Measurements from ENCODE around the gene SLC6A2.
"Not testable (repeated sequence)": the region's sequence is repeated elsewhere in the genome, so short reads cannot be mapped to it uniquely, and the experiment has no call there.

The SLC6A2 gene

DNA sequence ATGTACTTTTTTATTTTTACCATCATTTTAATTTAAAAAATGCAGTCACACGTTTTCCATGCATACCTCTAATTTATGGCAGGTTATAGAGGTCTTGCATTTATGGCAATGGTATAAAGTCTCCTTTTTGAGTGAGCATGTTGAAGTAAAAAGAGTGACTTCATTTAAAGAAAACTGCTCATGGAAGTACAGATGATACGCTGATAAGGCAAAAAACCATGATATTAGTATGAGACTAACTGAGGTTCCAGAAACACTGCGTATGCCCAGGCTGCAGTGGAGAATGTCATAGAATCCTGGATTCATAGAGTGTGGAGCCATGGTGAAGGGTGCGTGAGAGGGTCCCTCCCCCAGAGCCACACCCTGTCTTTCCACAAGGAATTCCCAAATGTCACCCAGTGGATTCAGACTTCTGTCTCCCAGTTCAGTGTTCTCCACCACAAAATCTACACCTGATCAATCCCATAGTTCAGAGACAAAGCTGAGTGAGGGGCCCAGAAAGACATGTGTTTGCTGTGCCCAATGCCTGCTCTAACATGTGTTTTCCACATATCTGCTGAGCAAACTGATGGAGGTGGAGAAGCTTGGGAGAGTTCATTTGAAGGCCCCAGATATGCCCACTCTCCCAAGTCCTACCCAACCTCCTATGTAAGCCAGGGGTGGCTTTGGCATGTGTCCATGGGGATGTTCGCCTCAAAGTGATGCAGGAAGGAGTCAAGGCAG lies 69.4 kb downstream of the SLC6A2 start:
- DNase-seq: no peak

DNA sequence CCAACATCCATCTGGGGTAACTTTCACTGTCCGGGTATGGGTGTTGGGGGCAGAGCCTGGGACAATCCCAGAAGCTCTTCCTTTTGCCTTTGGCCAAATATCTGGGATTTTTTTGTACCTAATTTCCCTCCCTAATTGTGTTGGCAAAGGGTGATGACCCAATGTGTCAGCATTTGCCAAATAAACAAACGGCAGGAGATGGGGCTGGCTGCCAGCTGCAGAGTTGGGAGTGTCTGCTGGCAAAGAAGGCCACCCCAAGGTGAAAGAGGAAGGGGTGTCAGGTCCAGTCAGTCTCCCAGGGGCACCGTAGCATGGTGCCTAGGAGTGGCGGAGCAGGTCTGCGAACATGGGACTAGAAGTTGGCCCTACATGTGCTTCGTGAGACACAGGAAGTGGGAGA lies 73.0 kb downstream of the SLC6A2 start:
- no peak for DNase-seq

DNA sequence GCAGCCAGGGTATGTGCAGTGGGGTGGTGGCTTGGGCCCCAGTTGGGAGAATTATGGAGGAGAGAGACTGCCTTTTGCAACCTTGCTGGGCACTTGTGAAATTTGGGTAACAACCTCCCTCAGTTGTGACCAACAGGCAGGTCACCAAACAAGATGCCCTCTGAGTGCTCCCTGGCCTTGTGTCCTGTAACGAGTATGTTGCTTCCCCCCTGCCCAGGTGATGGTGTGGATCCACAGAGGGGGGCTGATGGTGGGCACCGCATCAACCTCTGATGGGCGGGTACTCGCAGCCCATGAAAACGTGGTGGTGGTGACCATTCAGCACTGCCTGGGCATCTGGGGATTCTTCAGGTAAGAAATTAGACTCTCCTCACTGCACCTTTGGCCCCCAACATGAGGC lies 74.3 kb downstream of the SLC6A2 start:
- DNase-seq: no peak

DNA sequence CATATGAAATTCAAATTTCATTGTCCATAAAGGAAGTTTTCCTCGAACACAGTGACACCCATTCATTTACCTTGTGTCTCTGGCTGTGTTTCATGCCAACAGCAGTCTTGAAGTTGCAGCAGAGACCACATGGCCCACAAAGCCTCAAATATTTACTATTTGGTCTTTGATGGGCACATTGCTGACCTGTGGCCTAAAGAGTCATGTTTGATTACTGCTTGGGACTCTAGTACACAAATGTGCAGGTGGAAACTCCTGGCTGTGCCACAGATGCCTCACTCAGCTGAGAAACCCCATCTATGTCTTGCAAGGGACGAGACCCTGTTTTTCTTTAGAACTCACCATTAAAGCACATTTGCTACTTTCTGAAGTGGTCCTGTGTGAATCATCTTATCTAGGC lies 76.7 kb downstream of the SLC6A2 start:
- DNase-seq: no peak

DNA sequence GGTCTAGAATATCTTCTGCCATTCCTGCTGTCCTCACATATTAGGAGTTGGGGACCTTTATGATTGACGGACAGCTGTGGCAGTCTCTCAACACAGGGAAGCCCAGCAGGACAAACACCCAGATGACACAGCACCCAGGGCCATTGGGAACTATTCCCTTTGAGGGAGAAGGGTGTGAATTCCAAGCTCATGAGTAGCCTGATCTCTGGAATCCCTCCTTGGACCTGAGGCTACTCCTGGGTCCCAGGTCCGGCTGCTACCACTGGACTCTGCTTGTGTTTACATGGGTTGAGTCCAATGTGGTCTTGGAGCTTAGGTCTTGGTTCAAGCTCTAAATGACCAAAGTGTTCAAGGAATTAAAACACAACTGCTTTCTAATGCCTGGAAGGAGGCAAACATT lies 78.9 kb downstream of the SLC6A2 start:
- no peak for DNase-seq

DNA sequence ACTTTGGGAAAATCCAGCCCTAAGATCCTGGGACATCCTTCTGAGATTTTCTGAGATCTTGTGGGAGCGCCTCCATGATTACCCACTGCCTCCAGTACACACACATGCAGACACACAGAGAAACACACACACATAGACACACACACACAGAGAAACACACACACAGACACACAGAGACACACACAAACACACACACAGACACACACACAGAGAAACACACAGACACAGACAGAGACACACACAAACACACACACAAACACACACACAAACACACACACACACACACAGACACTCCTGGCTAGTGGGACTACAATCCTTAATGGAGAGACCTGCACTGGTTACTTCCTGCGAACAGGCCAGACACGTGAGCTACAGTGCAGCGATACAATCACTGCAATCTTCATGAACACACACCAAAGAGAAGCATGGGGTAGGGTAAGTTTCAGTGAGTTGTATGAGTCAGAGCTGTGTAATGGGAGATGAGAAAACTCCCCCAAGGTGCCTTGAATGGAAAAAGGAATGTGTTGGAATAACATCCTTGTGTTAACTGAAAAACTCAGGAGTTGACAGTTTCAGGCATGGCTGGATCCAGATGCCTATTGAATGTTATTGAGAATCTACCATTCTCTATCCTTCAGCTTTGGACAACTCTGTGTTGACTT lies 79.5 kb downstream of the SLC6A2 start:
- no peak for DNase-seq

DNA sequence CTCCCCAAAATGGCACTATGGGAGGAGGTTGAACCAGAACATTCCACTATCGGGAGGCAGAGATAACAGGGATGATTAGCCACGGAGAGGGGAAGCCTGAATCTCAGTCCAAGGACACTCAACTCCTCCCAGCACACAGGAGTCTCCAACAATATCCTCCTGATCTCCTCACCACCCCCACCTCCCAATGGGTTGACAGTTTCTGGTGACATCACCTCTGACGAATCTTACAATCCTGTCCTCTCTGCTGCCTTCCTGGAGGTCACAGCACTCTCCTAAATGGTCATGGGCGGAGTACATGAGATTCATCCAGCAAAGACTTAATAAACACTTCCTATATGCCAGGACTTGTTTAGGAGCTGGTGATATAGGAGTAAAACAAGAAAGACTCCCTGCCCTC lies 80.9 kb downstream of the SLC6A2 start:
- no peak for DNase-seq

DNA sequence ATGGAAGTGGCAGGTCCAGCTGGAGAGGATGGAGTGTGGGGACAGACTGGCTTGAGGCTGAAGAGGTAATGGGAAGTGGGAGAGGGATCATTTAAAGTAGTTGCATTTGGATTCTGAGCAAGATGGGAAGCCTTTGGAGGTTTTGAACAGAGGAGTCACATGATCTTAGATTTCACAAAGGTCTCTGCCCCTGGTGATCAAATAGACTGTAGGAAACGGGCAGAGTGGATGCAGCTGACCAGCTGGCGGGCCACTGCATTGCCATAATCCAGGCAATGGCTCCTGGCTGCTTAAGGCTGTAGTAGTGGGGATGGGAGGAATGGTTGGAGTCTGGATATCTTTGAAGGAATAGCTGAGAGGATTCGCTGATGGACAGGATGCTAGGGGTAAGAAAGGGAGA lies 81.5 kb downstream of the SLC6A2 start:
- no peak for DNase-seq

DNA sequence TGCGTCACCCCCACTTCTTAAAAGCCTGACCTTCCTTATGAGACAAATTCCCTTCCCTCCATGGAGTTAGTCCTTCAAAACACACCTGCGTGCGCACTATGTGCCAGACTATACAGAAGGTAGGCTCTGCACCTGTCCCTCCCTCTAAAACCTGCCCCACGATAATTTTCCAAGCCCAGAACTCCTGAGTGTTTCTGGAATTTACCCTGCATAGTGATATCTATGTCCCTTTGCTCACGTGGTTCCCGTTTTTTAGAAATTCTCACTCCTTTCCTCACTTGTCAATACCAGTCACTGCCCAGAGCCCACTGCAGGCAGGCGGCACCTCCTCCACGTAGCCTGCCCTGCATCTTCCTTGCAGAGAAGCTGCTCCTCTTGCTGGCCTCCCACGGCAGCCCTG lies 82.2 kb downstream of the SLC6A2 start:
- no peak for DNase-seq

DNA sequence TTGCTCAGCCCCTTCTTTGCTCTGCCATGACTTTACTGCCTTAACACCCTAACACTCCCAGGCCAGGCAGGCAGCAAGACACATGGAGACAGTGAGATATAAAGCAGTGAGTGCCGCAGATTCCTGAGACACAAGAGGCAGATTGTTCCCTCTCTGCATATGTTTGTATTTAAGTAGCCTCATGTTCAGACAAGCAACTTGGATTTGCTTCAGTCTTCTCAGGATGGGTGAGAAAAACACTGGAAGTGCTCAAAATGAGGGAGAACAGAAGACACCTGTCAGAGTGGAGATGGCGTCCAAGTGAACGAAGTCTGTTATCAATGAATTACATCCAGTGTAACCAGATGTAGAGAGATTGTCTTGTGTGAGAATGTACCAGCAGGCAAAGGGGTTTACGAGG lies 90.3 kb downstream of the SLC6A2 start:
- no peak for DNase-seq

DNA sequence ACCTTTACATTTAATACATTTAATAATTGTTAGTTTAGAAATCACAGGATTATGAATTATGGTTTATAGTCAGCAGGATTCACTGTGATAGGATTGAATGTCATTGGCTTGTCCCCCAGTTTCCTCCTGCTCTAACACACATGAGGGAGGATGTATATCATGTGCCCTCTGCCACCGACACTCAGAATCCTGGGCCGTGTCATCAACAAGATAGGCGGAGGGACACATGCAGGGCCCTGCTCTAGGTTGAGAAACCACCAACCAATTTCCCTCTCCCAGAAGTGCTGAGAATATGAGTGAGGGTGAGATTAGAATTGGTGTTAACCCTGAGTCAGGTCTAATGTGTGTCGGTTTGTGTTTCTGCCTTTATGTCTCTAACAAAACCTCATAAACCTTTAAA lies 92.0 kb downstream of the SLC6A2 start:
- DNase-seq: no peak

DNA sequence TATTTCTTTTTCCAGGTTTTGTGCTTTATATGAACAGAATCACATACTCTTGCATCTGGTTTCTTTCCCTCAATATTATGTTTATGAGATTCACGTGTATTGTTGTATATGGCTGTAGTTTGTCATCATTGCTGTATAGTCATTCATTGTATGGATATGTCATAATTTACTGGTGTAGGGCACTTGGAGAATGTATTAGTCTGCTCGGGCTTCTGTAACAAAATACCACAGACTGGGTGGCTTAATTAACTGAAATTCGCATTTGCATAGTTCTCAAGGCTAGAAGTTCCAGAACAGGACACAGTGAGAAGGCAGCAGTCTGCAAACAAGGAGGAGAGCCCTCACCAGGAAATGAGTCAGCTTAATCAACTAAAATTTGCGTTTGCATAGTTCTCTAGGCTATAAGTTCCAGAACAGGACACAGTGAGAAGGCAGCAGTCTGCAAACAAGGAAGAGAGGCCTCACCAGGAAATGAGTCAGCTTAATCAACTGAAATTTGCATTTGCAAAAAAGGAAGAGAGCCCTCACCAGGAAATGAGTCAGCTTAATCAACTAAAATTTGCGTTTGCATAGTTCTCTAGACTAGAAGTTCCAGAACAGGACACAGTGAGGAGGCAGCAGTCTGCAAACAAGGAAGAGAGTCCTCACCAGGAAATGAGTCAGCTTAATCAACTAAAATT lies 96.8 kb downstream of the SLC6A2 start:
- DNase-seq: not testable (repeated sequence)

DNA sequence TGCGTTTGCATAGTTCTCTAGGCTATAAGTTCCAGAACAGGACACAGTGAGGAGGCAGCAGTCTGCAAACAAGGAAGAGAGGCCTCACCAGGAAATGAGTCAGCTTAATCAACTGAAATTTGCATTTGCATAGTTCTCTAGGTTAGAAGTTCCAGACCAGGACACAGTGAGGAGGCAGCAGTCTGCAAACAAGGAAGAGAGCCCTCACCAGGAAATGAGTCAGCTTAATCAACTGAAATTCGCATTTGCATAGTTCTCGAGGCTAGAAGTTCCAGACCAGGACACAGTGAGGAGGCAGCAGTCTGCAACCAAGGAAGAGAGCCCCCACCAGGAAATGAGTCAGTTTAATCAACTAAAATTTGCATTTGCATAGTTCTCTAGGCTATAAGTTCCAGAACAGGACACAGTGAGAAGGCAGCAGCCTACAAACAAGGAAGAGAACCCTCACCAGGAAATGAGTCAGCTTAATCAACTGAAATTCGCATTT lies 97.4 kb downstream of the SLC6A2 start:
- DNase-seq: peak in 1 of 4 experiments; percentile 2

Data from activated CD4-positive, CD25-positive, alpha-beta regulatory T cell (primary cell).